Naive thymus-derived CD4-positive, alpha-beta T cell (primary cell): ENCODE data around the gene UBALD1. TPM values are rescaled to one million over a fixed set of nuclear protein-coding genes. Genes with fewer than 3 reads are reported as not detected.

Source experiments
- ATAC-seq: fragments of 150-1000 bp; cut with Tn5 transposase; 2 replicates; pipeline ENCODE4 v1.10.0; 2021; ENCODE audit warnings: mild to moderate bottlenecking, moderate library complexity
- CTCF ChIA-PET: fragments of 350-600 bp; sonication (Branson Sonifier 250); formaldehyde crosslinking; loops from one replicate; lab custom pipeline; 2021; ENCODE audit warnings: antibody characterized with exemption; lab: Charles Lee
- POLR2A ChIA-PET: fragments of 350-600 bp; sonication (Branson Sonifier 250); formaldehyde crosslinking; loops from one replicate; lab custom pipeline; 2021; ENCODE audit warnings: antibody characterized with exemption, inconsistent platforms; lab: Charles Lee
- DNase-seq, 9 donors: peaks; one replicate each; pipeline versions ENCODE4 v3.0.0 to v3.0.0-alpha.2; 2020 to 2022; ENCODE audit warnings: mixed read lengths in 1 of 9
- H3K27ac ChIP-seq: one replicate; pipeline ENCODE4 v1.7.0; 2013; ENCODE audit warnings: mild to moderate bottlenecking, low read depth, low read length, moderate library complexity
- H3K27me3 ChIP-seq, 2 donors: one replicate each; pipeline ENCODE4 v1.7.0; 2013; ENCODE audit warnings: low read length in 2 of 2, mild to moderate bottlenecking in 2 of 2, moderate library complexity in 2 of 2; ENCODE audit not compliant: control insufficient read depth in 2 of 2, insufficient read depth in 2 of 2
- H3K36me3 ChIP-seq, 3 experiments: 1 replicate in 2 of 3; 2 replicates in 1 of 3; pipeline ENCODE4 v1.7.0; 2013; ENCODE audit warnings: low read length in 3 of 3, mild to moderate bottlenecking in 3 of 3, moderate library complexity in 1 of 3; ENCODE audit not compliant: insufficient read depth in 3 of 3, control insufficient read depth in 2 of 3
- H3K4me1 ChIP-seq, 2 donors: one replicate each; pipeline ENCODE4 v1.7.0; 2013; ENCODE audit warnings: low read length in 2 of 2, mild to moderate bottlenecking in 2 of 2, moderate library complexity in 1 of 2; ENCODE audit not compliant: control insufficient read depth in 2 of 2, insufficient read depth in 2 of 2
- H3K4me3 ChIP-seq: 2 replicates; pipeline ENCODE4 v1.7.0; 2013; ENCODE audit warnings: mild to moderate bottlenecking, low read length
- H3K9me3 ChIP-seq, 3 experiments: 1 replicate in 2 of 3; 2 replicates in 1 of 3; pipeline ENCODE4 v1.7.0; 2013; ENCODE audit warnings: low read length in 3 of 3; ENCODE audit not compliant: control insufficient read depth in 2 of 3
- H3K27ac Mint-ChIP-seq, 9 donors: one replicate each; pipeline ENCODE4 v1.8.0; 2020 to 2022; ENCODE audit warnings: mixed read lengths in 9 of 9, mild to moderate bottlenecking in 8 of 9, moderate library complexity in 5 of 9, inconsistent platforms in 2 of 9
- H3K27me3 Mint-ChIP-seq, 5 donors: one replicate each; pipeline ENCODE4 v1.8.0; 2021 to 2022; ENCODE audit warnings: mixed read lengths in 5 of 5, mild to moderate bottlenecking in 1 of 5
- H3K36me3 Mint-ChIP-seq, 5 donors: one replicate each; pipeline ENCODE4 v1.8.0; 2020 to 2022; ENCODE audit warnings: mixed read lengths in 5 of 5, mild to moderate bottlenecking in 3 of 5, inconsistent platforms in 1 of 5
- H3K4me1 Mint-ChIP-seq, 7 donors: one replicate each; pipeline ENCODE4 v1.8.0; 2020 to 2022; ENCODE audit warnings: mixed read lengths in 7 of 7, mild to moderate bottlenecking in 3 of 7, inconsistent platforms in 1 of 7
- H3K4me3 Mint-ChIP-seq, 10 donors: one replicate each; pipeline ENCODE4 v1.8.0; 2020 to 2022; ENCODE audit warnings: mild to moderate bottlenecking in 10 of 10, mixed read lengths in 10 of 10, moderate library complexity in 6 of 10, inconsistent platforms in 2 of 10
- H3K9me3 Mint-ChIP-seq, 11 donors: one replicate each; pipeline ENCODE4 v1.8.0; 2020 to 2022; ENCODE audit warnings: mixed read lengths in 11 of 11, mild to moderate bottlenecking in 4 of 11, inconsistent platforms in 1 of 11, moderate library complexity in 1 of 11
- intact Hi-C, 2 donors: fragments of 100-400 bp; cut with micrococcal nuclease; formaldehyde crosslinking; loops; one replicate each; pipeline ENCODE4 v1.15.1; 2023
- polyA plus RNA-seq, 2 donors: library from polyadenylated mRNA; unstranded; fragments of 300-500 nt; fragmentation: Illumina TruSeq; gene quantifications; one replicate each; pipeline ENCODE4 v1.2.3, GENCODE V29; 2021
- total RNA-seq, 6 experiments: library from RNA in 5 of 6; stranded (reverse) in 5 of 6; gene quantifications; 1 replicate in 5 of 6; 2 replicates in 1 of 6; pipeline ENCODE4 v1.2.3 and lab custom pipeline; 2021 to 2026

UBALD1 gene
- total and polyA plus RNA-seq, 7 experiments from 2014 or later: 1.6 to 36.5 (median 24.2) TPM

DNA sequence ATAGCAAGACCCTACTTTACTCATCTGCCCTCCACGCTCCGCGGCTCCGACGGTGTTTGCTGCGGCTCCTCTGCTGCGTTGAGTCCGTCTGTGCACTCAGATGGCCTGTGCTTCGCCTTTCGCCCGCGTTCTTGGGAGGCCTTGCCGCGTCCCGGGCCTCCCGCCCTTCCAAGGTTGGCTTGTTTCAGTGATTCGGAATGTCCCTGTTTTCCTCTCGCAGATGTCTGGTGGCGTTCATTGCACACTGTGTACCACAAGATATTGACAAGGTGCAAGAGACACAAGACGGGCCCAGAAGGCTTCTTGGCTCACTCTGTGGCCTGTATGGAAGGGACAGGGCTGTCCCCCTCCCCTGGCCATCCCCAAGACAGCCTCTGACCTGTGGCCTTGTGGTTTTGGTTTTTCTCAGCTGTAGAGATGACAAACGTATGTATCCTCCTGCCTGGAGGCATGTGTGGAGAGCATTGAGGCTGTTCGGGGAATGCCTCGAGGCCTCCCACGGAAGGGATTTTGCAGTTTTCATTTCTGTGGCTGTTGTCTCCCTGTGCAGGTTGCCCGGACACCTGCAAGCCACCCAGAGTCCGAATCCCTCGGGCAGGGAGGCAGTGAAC is 25.3 kb upstream of the UBALD1 start:
- peak overlapping the region; percentile 14 for H3K27ac ChIP-seq
- Mint-ChIP-seq H3K4me1 (peaks cover 20 to 43% (median 28%) of the 10 kb centered on the region in 7 donors), H3K27me3 (no peaks in the 10 kb centered on the region), H3K27ac (peak overlapping the region in 5 of 9 donors; percentile 15 to 84 (median 59)), H3K4me3 (no peak overlapping the region), H3K9me3 (no peaks in the 10 kb centered on the region), H3K36me3 (peaks cover 0 to 5% (median 0%) of the 10 kb centered on the region in 5 donors)
- DNase-seq (no peak), ATAC-seq (no peak)
- ChIA-PET CTCF (no interaction called here), POLR2A (no interaction called here)
- H3K4me3 ChIP-seq: no peak overlapping the region
- H3K4me1 ChIP-seq: no peaks in the 10 kb centered on the region
- peaks cover 0 to 27% (median 4%) of the 10 kb centered on the region in 3 experiments for H3K36me3 ChIP-seq
- intact Hi-C loops: no loop called here
- H3K9me3 ChIP-seq: no peaks in the 10 kb centered on the region
- no peaks in the 10 kb centered on the region for H3K27me3 ChIP-seq

DNA sequence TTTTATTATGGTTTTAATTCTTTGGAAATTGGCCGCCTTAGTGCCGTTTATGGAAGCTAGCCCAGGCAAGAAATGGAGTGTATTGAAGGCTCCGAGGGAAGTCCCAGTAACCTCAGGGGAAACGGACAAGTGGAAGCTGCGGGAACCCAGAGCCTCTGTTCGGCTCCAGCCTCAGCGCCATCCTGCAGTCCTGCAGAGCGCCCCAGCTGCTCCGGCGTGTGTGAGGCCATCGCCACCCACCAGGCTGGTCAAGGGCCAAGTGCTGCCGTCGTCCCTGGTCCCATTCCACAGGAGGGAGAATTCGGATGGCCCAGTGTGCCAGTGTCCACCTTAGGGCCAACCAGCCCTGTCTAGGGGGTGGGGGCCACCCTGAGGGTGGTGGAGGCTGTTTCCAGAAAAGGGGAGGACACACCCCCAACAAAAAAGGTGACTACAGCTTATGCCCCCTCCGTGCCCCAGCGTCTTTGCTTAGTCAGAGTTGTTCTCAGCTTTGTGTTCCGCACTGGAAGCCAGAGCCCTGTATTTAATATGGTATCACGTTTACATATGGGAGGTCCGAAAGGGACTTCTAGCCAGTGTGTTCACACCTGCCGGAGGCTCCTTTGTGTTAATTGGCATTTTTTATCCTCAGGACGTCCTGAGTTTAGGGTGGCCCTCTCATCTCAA is 22.9 kb upstream of the UBALD1 start:
- ATAC-seq (no peak), DNase-seq (no peak)
- intact Hi-C loops: no loop called here
- no peaks in the 10 kb centered on the region for H3K9me3 Mint-ChIP-seq
- Histone ChIP-seq H3K27ac (no peak overlapping the region), H3K4me1 (no peaks in the 10 kb centered on the region), H3K36me3 (peaks cover 0 to 36% (median 4%) of the 10 kb centered on the region in 3 experiments), H3K4me3 (no peak overlapping the region), H3K27me3 (no peaks in the 10 kb centered on the region), H3K9me3 (no peaks in the 10 kb centered on the region)
- no peak overlapping the region for H3K4me3 Mint-ChIP-seq
- peaks cover 0 to 13% (median 0%) of the 10 kb centered on the region in 5 donors for H3K36me3 Mint-ChIP-seq
- peaks cover 17 to 45% (median 28%) of the 10 kb centered on the region in 7 donors for H3K4me1 Mint-ChIP-seq
- POLR2A ChIA-PET: interaction anchor here (0.6 to 1.7 kb wide), 2 partner anchors 14 to 508 kb away, joined by 3 to 5 read pairs; no protein-coding TSS in a partner anchor
- CTCF ChIA-PET: interaction anchor here (1.0 kb wide), 1 partner anchor 12 kb away, joined by 8 read pairs; no protein-coding TSS in a partner anchor
- no peaks in the 10 kb centered on the region for H3K27me3 Mint-ChIP-seq
- H3K27ac Mint-ChIP-seq: peak overlapping the region in 1 of 9 donors; percentile 67

DNA sequence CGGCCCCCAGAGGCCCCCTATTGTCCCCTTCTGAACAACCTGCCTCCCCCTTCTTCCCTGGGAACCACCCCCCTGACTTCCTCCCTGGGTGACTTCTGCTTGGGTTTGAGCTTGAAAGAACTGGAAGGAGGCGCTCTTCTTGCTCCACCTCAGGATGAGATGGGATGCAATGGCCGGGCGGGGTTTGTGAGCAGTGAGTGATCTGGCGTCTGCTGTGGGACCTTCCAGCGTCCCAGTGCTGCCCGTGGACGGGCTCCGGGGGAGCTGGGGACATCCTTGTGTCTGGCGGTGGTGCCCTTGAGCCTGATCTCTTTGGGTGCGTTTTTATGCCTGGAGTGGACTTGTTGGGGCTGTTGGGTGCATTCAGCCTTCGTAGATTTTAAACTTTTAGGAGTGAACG is 21.5 kb upstream of the UBALD1 start:
- Mint-ChIP-seq H3K9me3 (peaks cover 0 to 4% (median 0%) of the 10 kb centered on the region in 11 donors), H3K27me3 (no peaks in the 10 kb centered on the region), H3K27ac (peak overlapping the region in 2 of 9 donors; percentile 10 to 46), H3K4me1 (peaks cover 16 to 44% (median 24%) of the 10 kb centered on the region in 7 donors), H3K4me3 (no peak overlapping the region), H3K36me3 (peaks cover 0 to 17% (median 5%) of the 10 kb centered on the region in 5 donors)
- ChIA-PET POLR2A (no interaction called here), CTCF (interaction anchor here (1.0 kb wide), 1 partner anchor 12 kb away, joined by 3 read pairs; the partner anchor contains the start of gene MGRN1)
- Histone ChIP-seq H3K27ac (no peak overlapping the region), H3K4me3 (no peak overlapping the region), H3K27me3 (no peaks in the 10 kb centered on the region), H3K9me3 (no peaks in the 10 kb centered on the region), H3K36me3 (peaks cover 0 to 36% (median 4%) of the 10 kb centered on the region in 3 experiments), H3K4me1 (no peaks in the 10 kb centered on the region)
- intact Hi-C loops: loop anchor here in 1 of 2 donors (1.0 kb wide), 1 partner anchor 11 kb away; no protein-coding TSS in a partner anchor
- no peak for ATAC-seq
- DNase-seq: no peak

DNA sequence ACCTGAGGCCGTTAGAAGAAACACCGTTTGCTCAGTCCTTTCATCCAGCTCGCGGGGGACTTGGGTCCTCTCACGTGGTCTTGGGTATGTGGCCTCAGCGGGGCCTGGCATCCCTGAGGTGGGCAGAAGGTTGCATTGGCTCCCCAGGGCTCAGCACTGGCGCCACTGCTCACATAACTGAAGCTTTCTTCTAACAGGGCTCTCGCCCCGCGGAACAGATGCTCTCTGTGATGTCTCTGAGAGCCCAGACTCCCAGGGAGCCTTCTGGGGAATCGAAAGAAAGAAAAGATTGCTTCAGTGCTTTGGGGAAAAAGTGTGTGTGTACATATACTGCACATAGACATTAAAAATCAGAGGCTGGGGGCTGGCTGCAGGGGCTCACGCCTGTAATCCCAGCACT is 20.1 kb upstream of the UBALD1 start:
- H3K27me3 Mint-ChIP-seq: no peaks in the 10 kb centered on the region
- peaks cover 0 to 8% (median 0%) of the 10 kb centered on the region in 11 donors for H3K9me3 Mint-ChIP-seq
- H3K4me3 Mint-ChIP-seq: no peak overlapping the region
- ChIA-PET POLR2A (interaction anchor here (0.8 to 1.2 kb wide), 2 partner anchors 72 to 183 kb away, joined by 5 read pairs; no protein-coding TSS in a partner anchor), CTCF (no interaction called here)
- no peak for ATAC-seq
- H3K4me1 Mint-ChIP-seq: peaks cover 9 to 34% (median 17%) of the 10 kb centered on the region in 7 donors
- intact Hi-C loops: no loop called here
- peak overlapping the region in 1 of 9 donors; percentile 4 for H3K27ac Mint-ChIP-seq
- Histone ChIP-seq H3K4me1 (no peaks in the 10 kb centered on the region), H3K9me3 (no peaks in the 10 kb centered on the region), H3K27ac (no peak overlapping the region), H3K27me3 (no peaks in the 10 kb centered on the region), H3K36me3 (peaks cover 0 to 32% (median 0%) of the 10 kb centered on the region in 3 experiments), H3K4me3 (no peak overlapping the region)
- peaks cover 0 to 21% (median 8%) of the 10 kb centered on the region in 5 donors for H3K36me3 Mint-ChIP-seq
- no peak for DNase-seq

DNA sequence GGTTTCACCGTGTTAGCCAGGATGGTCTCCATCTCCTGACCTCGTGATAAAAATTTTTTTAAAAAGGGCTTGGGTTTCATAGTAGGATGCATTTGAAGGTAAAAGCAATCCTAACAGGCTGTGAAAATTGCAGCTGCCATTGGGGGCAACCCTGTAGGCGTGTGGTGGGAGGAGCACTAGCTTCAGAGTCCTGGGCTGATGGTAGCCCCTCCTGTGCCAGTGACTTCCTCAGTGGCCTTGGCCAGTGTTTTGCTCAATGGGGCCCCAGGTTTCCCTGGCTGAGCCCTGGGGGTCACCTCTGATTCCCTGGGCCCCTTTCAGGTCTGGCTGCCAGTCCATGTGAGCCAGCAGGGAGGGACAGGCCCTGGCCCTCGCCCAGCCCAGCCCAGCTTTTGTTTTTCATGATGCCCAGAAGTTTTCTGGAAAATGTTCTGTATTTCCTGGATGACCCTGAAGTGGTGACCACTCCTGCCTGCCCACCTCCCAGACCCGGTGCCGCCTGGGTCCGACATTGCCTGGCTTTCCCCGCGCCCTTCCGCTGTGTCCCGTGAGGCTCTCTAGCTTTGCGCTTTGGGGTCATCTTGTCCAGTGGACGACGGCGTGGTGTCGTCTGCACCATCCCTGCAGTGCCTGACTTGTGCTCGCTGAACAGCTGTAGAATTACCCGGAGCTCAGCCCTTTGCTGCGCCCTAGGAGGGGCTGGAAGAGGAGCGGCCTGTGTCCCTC is 19.4 kb upstream of the UBALD1 start:
- Mint-ChIP-seq H3K36me3 (peaks cover 0 to 22% (median 11%) of the 10 kb centered on the region in 5 donors), H3K4me3 (no peak overlapping the region), H3K4me1 (peaks cover 8 to 32% (median 14%) of the 10 kb centered on the region in 7 donors), H3K27me3 (no peaks in the 10 kb centered on the region), H3K9me3 (peaks cover 0 to 8% (median 0%) of the 10 kb centered on the region in 11 donors), H3K27ac (peak overlapping the region in 2 of 9 donors; percentile 33 to 38)
- Histone ChIP-seq H3K9me3 (no peaks in the 10 kb centered on the region), H3K27me3 (no peaks in the 10 kb centered on the region), H3K4me1 (no peaks in the 10 kb centered on the region), H3K27ac (no peak overlapping the region), H3K36me3 (peaks cover 0 to 26% (median 0%) of the 10 kb centered on the region in 3 experiments), H3K4me3 (no peak overlapping the region)
- ATAC-seq: no peak
- ChIA-PET CTCF (no interaction called here), POLR2A (interaction anchor here (1.2 kb wide), 1 partner anchor 182 kb away, joined by 5 read pairs; no protein-coding TSS in a partner anchor)
- intact Hi-C loops: no loop called here
- no peak for DNase-seq

DNA sequence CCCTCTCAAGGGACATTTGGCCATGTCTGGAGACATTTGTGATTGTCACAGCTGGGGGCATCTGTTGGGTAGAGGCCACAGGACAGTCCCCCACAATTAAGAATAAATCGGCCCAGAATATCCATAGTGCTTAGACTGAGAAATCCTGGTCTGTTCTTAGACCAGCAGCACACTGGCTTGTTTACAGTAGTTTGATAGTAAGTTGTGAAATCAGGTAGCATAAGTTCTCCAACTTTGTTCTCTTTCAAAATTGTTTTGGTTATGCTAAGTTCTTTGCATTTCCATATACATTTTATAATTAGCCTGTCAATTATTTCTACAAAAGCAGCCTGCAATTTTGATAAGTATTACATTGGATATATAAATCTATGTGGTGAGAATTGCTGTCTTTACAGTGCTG is 16.8 kb upstream of the UBALD1 start:
- DNase-seq (no peak), ATAC-seq (no peak)
- peak overlapping the region in 3 of 9 donors; percentile 12 to 25 (median 14) for H3K27ac Mint-ChIP-seq
- Histone ChIP-seq H3K27ac (no peak overlapping the region), H3K36me3 (peaks cover 0 to 15% (median 0%) of the 10 kb centered on the region in 3 experiments), H3K4me3 (no peak overlapping the region), H3K27me3 (no peaks in the 10 kb centered on the region), H3K4me1 (peaks cover under 1 to 7% of the 10 kb centered on the region in 2 donors), H3K9me3 (no peaks in the 10 kb centered on the region)
- intact Hi-C loops: no loop called here
- peaks cover 9 to 40% (median 26%) of the 10 kb centered on the region in 7 donors for H3K4me1 Mint-ChIP-seq
- CTCF ChIA-PET: no interaction called here
- H3K27me3 Mint-ChIP-seq: no peaks in the 10 kb centered on the region
- peaks cover 0 to 8% (median 0%) of the 10 kb centered on the region in 11 donors for H3K9me3 Mint-ChIP-seq
- POLR2A ChIA-PET: interaction anchor here (0.5 to 0.6 kb wide), 2 partner anchors 284 to 988 kb away, joined by 3 to 4 read pairs; no protein-coding TSS in a partner anchor
- no peak overlapping the region for H3K4me3 Mint-ChIP-seq
- peaks cover 0 to 23% (median 13%) of the 10 kb centered on the region in 5 donors for H3K36me3 Mint-ChIP-seq
